ENCODE data around the gene IL1R2. TPM values are rescaled to one million over a fixed set of nuclear protein-coding genes. Genes with fewer than 3 reads are reported as not detected.

The IL1R2 gene
- total and polyA plus RNA-seq, 2 experiments from 2014 or later: not detected

- TF ChIP-seq ZNF462 (CRISPR knock-in tag; IDR thresholded peaks at IDR 0.05): no peak
These were observed 71.0 kb downstream of the IL1R2 start (continued) for GRCh38 chr2:102062802-102063201.

- Mint-ChIP-seq H3K36me3 (ENCODE audit: low read depth) (no peaks in the 10 kb centered on the region), H3K27ac (no peak overlapping the region), H3K4me1 (peaks cover 8% of the 10 kb centered on the region; the same call in 2 of the 3 replicates), H3K4me3 (no peak overlapping the region), H3K9me3 (no peaks in the 10 kb centered on the region; the same call in 2 of the 3 replicates), H3K27me3 (ENCODE audit: insufficient read depth, low read depth, poor library complexity) (peaks cover 3% of the 10 kb centered on the region)
- TF ChIP-seq POLR2AphosphoS5 (IDR thresholded peaks at IDR 0.05; ENCODE audit: low read depth): no peak
- no peak for TF ChIP-seq ZNF114 (CRISPR knock-in tag; IDR thresholded peaks at IDR 0.05)
- no peak for TF ChIP-seq ETS1 (IDR thresholded peaks at IDR 0.05)
- no peak for TF ChIP-seq JUNB (IDR thresholded peaks at IDR 0.05; ENCODE audit: unreplicated experiment)
- no peak for TF ChIP-seq STAT1 (IDR thresholded peaks at IDR 0.05; ENCODE audit: unreplicated experiment)
- no peak for ATAC-seq
- Histone ChIP-seq H3K36me3 (ENCODE audit: insufficient read depth) (no peaks in the 10 kb centered on the region), H3K9me2 (ENCODE audit: insufficient read depth) (no peaks in the 10 kb centered on the region; the same call in 1 of the 2 replicates), H3K4me3 (no peak overlapping the region), H3K4me1 (ENCODE audit: insufficient read depth) (no peaks in the 10 kb centered on the region), H3K4me2 (no peak overlapping the region), H3K27ac (ENCODE audit: low read depth) (no peak overlapping the region), H3K79me2 (replicated peaks; ENCODE audit: insufficient read depth) (no peaks in the 10 kb centered on the region), H3F3A (replicated peaks; ENCODE audit: low read depth) (no peaks in the 10 kb centered on the region), H4K20me1 (replicated peaks; ENCODE audit: insufficient read depth) (no peaks in the 10 kb centered on the region), H3K27me3 (ENCODE audit: insufficient read depth) (no peaks in the 10 kb centered on the region), H2AFZ (no peak overlapping the region)
- no peak for DNase-seq (ENCODE audit: low spot score)
These were observed 71.7 kb downstream of the IL1R2 start for GRCh38 chr2:102063487-102063911.

Measured in GM23338 (cell line).